Measurements from ENCODE around the gene DYNLT4. TPM values are rescaled to one million over a fixed set of nuclear protein-coding genes. Genes with fewer than 3 reads are reported as not detected.
"Not testable (repeated sequence)": the region's sequence is repeated elsewhere in the genome, so short reads cannot be mapped to it uniquely, and the experiment has no call there.

DYNLT4 gene
- total RNA-seq, 1 experiment from 2014 or later, result not detected

- peak overlapping the region; percentile 39 for H3K27ac ChIP-seq (ENCODE audit: low read length)
- TF ChIP-seq TCF7L2 (IDR thresholded peaks at IDR 0.05; ENCODE audit: low read depth, low read length) (no peak), REST (IDR thresholded peaks at IDR 0.05; ENCODE audit: insufficient read depth in 1 of 2, low read depth in 2 of 2, low read length in 1 of 2) (no peak), POLR2AphosphoS5 (IDR thresholded peaks at IDR 0.05; ENCODE audit: low read depth, low read length) (no peak), SIN3A (IDR thresholded peaks at IDR 0.05; ENCODE audit: borderline replicate concordance, insufficient read depth, low read depth, low read length) (no peak)
- H3K4me3 ChIP-seq (ENCODE audit: low read depth in 2 of 2, low read length in 2 of 2), result peak overlapping the region; percentile 42 to 66
- H3K4me1 ChIP-seq (ENCODE audit: control insufficient read depth, insufficient read depth, low read length), result peaks cover 37% of the 10 kb centered on the region
- no peak for DNase-seq (ENCODE audit: low read depth, low spot score)
- H3K36me3 ChIP-seq (ENCODE audit: control insufficient read depth, insufficient read depth, low read length), result no peaks in the 10 kb centered on the region
- CTCF ChIA-PET, result interaction anchor here (1.5 kb wide), 1 partner anchor 20 kb away, joined by 4 read pairs; no protein-coding TSS in a partner anchor
- intact Hi-C loops (cut with micrococcal nuclease; ENCODE audit: unreplicated experiment), result loop anchor here (10.0 kb wide), 1 partner anchor 78 kb away; the partner anchor contains the start of genes KIF2C and RNU5D-1
- in situ Hi-C loops (cut with HindIII; ENCODE audit: low pct_unique_long_range_greater_than_20kb, low sequenced_read_pairs), result no loop called here
- BruUV-seq (replicated peaks), result no TSS peak
- no peaks in the 10 kb centered on the region for H3K27me3 ChIP-seq (ENCODE audit: control insufficient read depth, insufficient read depth, low read length)
- POLR2A ChIA-PET, result interaction anchor here (0.7 to 1.3 kb wide), 3 partner anchors 13 to 83 kb away, joined by 3 to 5 read pairs (median 3); partner anchors contain the start of gene PLK3
- H3K9me3 ChIP-seq (ENCODE audit: control insufficient read depth, insufficient read depth, low read depth, low read length), result no peaks in the 10 kb centered on the region
- ATAC-seq, result peak; percentile 33
Measured at GRCh38 chr1:44812822-44813543, 5.8 kb upstream of the DYNLT4 start.

GRCh38 chr1:44811234-44811633 lies 4.1 kb upstream of the DYNLT4 start:
- H3K4me1 ChIP-seq (ENCODE audit: control insufficient read depth, insufficient read depth, low read length), result peaks cover 53% of the 10 kb centered on the region
- DNase-seq (ENCODE audit: low read depth, low spot score) (no peak), ATAC-seq (no peak)
- H3K27ac ChIP-seq (ENCODE audit: low read length), result no peak overlapping the region
- intact Hi-C loops (cut with micrococcal nuclease; ENCODE audit: unreplicated experiment) (loop anchor here (10.0 kb wide), 1 partner anchor 76 kb away; the partner anchor contains the start of genes KIF2C and RNU5D-1), in situ Hi-C loops (cut with HindIII; ENCODE audit: low pct_unique_long_range_greater_than_20kb, low sequenced_read_pairs) (no loop called here)
- no TSS peak for BruUV-seq (replicated peaks)
- POLR2A ChIA-PET, result interaction anchor here (0.6 to 0.7 kb wide), 3 partner anchors 121 to 491 kb away, joined by 3 to 7 read pairs (median 6); no protein-coding TSS in a partner anchor
- H3K9me3 ChIP-seq (ENCODE audit: control insufficient read depth, insufficient read depth, low read depth, low read length), result no peaks in the 10 kb centered on the region
- CTCF ChIA-PET, result interaction anchor here (0.7 kb wide), 1 partner anchor 20 kb away, joined by 10 read pairs; no protein-coding TSS in a partner anchor
- H3K4me3 ChIP-seq (ENCODE audit: low read depth in 2 of 2, low read length in 2 of 2), result no peak overlapping the region
- no peak for TF ChIP-seq CTCF (IDR thresholded peaks at IDR 0.05)
- TF ChIP-seq TCF7L2 (IDR thresholded peaks at IDR 0.05; ENCODE audit: low read depth, low read length), result no peak
- no peak for TF ChIP-seq SIN3A (IDR thresholded peaks at IDR 0.05; ENCODE audit: borderline replicate concordance, insufficient read depth, low read depth, low read length)
- TF ChIP-seq POLR2AphosphoS5 (IDR thresholded peaks at IDR 0.05; ENCODE audit: low read depth, low read length), result no peak
- no peak for TF ChIP-seq REST (IDR thresholded peaks at IDR 0.05; ENCODE audit: insufficient read depth in 1 of 2, low read depth in 2 of 2, low read length in 1 of 2)
- no peaks in the 10 kb centered on the region for H3K36me3 ChIP-seq (ENCODE audit: control insufficient read depth, insufficient read depth, low read length)
- H3K27me3 ChIP-seq (ENCODE audit: control insufficient read depth, insufficient read depth, low read length), result no peaks in the 10 kb centered on the region

GRCh38 chr1:44810762-44811105 lies 3.6 kb upstream of the DYNLT4 start:
- ATAC-seq; H3K36me3 ChIP-seq (ENCODE audit: control insufficient read depth, insufficient read depth, low read length); H3K4me3 ChIP-seq (ENCODE audit: low read depth in 2 of 2, low read length in 2 of 2); H3K9me3 ChIP-seq (ENCODE audit: control insufficient read depth, insufficient read depth, low read depth, low read length); BruUV-seq (replicated peaks); in situ Hi-C loops (cut with HindIII; ENCODE audit: low pct_unique_long_range_greater_than_20kb, low sequenced_read_pairs); H3K27me3 ChIP-seq (ENCODE audit: control insufficient read depth, insufficient read depth, low read length); DNase-seq (ENCODE audit: low read depth, low spot score): not testable (repeated sequence)
- POLR2A ChIA-PET, result interaction anchor here (0.6 to 0.7 kb wide), 3 partner anchors 122 to 492 kb away, joined by 3 to 7 read pairs (median 6); no protein-coding TSS in a partner anchor
- Histone ChIP-seq H3K4me1 (ENCODE audit: control insufficient read depth, insufficient read depth, low read length) (peaks cover 53% of the 10 kb centered on the region), H3K27ac (ENCODE audit: low read length) (peak overlapping the region; percentile 63)
- CTCF ChIA-PET, result interaction anchor here (0.7 kb wide), 1 partner anchor 20 kb away, joined by 10 read pairs; no protein-coding TSS in a partner anchor
- intact Hi-C loops (cut with micrococcal nuclease; ENCODE audit: unreplicated experiment), result loop anchor here (10.0 kb wide), 1 partner anchor 76 kb away; the partner anchor contains the start of genes KIF2C and RNU5D-1
